G401 (cell line): Measurements from ENCODE around the gene ETS2. TPM values are rescaled to one million over a fixed set of nuclear protein-coding genes. Genes with fewer than 3 reads are reported as not detected.

Experiments used
- DNase-seq: peaks from one replicate; pipeline ENCODE4 v3.0.0-alpha.2; 2015; ENCODE audit warnings: low spot score
- in situ Hi-C: cut with HindIII; loops from 2 replicates; pipeline ENCODE4 v1.10.0; 2016; ENCODE audit warnings: low sequenced_read_pairs, mixed read lengths
- total RNA-seq: library from RNA; depleted of rRNA; stranded (reverse); fragments of >200 nt; shearing (Covaris generic); gene quantifications from 2 replicates; pipeline ENCODE4 v1.2.3, GENCODE V29; 2014

ETS2 gene
- total RNA-seq, 1 experiment from 2014 or later = 1.8 TPM

DNA sequence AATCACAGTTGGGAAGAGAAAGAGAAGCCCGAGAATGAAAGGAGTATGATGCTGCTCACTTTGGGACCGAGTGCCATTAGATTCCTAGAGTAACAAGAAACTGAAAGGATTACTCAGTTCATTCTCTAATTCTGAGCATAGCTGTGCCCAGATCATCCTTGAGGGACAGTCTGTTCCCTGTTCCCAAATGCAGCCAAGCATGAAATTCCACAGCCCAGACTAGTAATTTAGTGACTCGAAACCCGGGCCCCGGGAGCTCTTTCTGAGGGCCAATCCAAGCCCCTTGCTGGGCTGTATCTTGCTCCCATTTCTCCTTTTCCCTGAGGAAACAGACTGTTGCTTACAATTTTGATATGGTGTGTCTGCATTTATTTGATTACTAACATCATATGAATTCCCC, 30.0 kb upstream of the ETS2 start:
- in situ Hi-C loops = no loop called here
- no peak for DNase-seq

GRCh38 chr21:38777015-38777414, 28.7 kb upstream of the ETS2 start:
- in situ Hi-C loops = no loop called here
- no peak for DNase-seq

- in situ Hi-C loops = no loop called here
- DNase-seq = no peak
These were observed 28.2 kb upstream of the ETS2 start for GRCh38 chr21:38777531-38777930.

DNA sequence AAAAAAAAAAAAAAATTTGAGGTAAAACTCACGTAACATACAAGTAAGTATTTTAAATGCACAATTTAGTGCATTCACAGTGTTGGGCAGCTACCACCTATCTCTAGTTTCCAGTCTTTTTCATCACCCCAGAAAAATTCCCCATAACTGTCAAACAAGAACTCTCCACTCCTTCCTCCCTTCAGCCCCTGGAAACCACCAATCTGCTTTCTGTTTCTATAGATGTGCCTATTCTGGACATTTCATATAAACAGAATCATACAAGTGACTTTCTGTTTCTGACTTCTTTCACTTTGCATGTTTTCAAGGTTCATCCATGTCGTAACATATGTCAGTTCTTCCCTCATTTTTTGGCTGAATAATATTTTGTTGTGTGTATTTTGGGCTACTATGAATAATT, 24.9 kb upstream of the ETS2 start:
- DNase-seq = no peak
- in situ Hi-C loops = no loop called here

GRCh38 chr21:38784458-38785266, 21.1 kb upstream of the ETS2 start:
- DNase-seq = no peak
- in situ Hi-C loops = no loop called here

GRCh38 chr21:38785483-38785882, 20.2 kb upstream of the ETS2 start:
- in situ Hi-C loops = no loop called here
- DNase-seq = no peak

- no peak for DNase-seq
- in situ Hi-C loops = no loop called here
These were observed 18.7 kb upstream of the ETS2 start for GRCh38 chr21:38787016-38787415.

DNA sequence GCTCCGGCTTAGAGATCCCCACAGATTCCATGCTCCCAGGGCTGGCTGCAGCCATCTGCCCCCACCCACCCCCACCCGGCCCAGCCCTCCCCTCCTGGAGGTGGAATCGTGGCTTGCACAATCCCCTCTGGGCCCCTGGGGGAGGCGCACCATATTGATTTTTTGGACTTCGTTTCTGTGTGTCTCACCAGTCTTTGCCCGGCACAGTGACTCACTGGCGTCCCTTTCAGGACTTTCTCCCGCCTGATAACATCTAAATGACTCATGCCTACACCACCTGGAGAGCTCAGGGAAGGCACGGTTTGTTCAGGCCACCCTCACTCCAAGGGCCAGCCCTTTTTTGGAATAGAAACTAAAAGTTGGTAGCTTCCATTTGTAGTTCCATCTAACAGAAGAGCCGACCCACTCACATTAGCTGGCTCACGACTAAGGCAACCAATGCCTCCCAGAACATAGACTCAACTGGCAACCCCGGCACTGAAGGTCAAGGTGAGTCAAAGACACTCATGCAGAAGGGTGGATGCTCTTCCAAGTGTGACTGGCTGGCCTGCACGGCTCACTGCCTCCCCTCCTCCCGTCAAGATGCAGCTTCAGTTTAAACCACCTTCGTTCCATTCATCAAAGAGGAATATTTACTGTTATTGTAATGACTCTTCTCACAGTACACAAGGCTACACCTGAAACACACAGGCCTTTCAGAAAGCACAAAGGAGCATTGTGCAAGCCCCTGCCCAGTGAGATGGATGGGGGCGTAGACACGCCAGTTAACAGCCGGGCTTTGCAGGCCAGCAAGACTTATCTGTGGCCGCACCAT, 18.1 kb upstream of the ETS2 start:
- DNase-seq = no peak
- in situ Hi-C loops = no loop called here

GRCh38 chr21:38788275-38788905, 17.3 kb upstream of the ETS2 start:
- DNase-seq = no peak
- in situ Hi-C loops = no loop called here

GRCh38 chr21:38789275-38789674, 16.5 kb upstream of the ETS2 start:
- DNase-seq = no peak
- in situ Hi-C loops = no loop called here

GRCh38 chr21:38790059-38790458, 15.7 kb upstream of the ETS2 start:
- no peak for DNase-seq
- in situ Hi-C loops = no loop called here

DNA sequence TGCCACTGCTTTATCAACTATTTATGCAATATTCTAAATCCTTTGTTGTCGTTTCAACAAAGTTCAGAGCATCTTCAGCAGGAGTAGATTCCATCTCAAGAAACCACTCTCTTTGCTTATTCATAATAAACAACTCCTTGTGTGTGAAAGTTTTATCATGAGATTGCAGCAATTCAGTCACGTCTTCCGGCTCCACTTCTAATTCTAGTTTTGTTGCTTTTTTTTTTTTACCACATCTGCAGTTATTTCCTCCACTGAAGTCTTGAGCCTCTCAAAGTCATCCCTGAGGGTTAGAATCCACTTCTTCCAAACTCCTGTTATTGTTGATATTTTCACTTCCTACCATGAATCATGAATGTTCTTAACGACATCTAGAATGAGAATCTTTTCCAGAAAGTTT, 14.8 kb upstream of the ETS2 start:
- no peak for DNase-seq
- in situ Hi-C loops = no loop called here

- in situ Hi-C loops = no loop called here
- no peak for DNase-seq
These were observed 12.9 kb upstream of the ETS2 start for GRCh38 chr21:38792676-38793459.

DNA sequence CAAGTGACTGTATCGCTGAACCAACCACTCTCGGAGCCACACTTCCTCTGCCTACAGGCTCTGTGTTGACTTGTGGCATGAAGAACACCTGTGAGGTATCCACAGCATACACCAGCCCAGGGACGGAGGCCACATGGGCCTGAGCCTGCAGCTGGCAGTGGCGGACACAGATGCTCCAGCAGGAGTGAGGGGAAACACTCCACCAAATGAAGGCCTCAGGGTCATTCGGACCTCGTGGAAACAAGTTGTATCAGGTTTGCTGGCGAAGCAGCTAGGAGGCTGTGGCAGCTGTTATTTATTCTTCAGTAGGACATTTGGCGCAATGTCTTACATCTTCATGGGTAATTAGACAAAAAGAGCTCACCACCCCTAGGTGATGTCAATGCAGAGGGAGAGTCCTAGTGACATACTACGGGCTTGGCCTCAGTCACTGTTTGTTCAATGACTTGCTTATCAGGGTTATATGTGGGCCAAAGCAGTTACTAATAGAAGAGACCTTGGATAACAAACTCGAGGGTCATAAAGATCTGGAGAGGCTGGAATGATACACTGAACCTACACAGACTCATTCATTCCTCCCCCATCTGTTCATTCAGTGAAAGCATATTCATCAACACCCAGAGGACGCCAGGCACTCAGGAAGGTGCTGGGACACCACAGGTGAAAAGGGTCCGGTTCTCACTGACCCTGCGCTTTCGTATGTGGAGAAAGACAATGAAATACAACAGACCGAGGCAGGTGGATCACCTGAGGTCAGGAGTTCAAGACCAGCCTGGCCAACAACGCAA, 11.6 kb upstream of the ETS2 start:
- no peak for DNase-seq

DNA sequence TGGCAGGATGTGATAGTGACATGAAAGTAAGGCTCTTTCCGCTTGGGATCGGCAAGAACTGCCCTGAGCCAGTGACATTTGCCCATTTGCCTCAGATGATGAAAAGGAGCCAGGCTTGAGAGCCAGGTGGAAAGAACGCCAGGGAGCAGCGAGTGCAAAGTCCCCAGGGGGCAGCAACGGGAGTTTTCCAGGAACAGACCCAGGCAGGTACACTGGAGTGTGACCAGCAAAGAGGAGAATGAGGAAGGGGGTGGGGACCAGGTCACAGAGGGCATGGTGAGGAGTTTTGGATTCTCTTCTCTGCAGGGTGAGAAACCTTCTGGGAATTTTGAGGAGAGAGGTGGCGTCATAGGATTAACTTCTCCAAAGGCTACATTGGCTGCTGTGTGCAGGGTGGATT, 10.8 kb upstream of the ETS2 start:
- in situ Hi-C loops = no loop called here
- no peak for DNase-seq

More for the DNA sequence above, 11.6 kb upstream of the ETS2 start:
- in situ Hi-C loops = no loop called here

- in situ Hi-C loops = no loop called here
- DNase-seq = no peak
These were observed 10.3 kb upstream of the ETS2 start for GRCh38 chr21:38795475-38795874.

DNA sequence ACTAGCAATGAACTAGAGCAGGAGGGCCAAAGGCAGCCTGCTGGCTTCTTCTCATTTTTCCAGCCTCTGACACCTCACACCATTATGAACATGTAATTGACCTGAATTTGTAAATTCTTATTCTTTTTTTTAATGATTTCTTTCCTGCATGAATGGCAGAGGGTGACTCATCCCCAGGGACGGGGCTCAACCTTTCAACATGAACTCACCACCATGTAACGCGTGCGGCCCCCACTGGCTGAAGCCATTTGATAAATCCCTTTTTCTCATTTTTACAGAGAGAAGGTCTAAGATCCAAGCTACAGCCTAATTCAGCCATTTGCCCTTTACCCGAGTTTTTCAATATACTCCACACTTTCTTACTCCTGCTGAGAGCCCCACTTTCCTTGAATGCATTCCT, 9.3 kb upstream of the ETS2 start:
- no peak for DNase-seq
- in situ Hi-C loops = no loop called here

DNA sequence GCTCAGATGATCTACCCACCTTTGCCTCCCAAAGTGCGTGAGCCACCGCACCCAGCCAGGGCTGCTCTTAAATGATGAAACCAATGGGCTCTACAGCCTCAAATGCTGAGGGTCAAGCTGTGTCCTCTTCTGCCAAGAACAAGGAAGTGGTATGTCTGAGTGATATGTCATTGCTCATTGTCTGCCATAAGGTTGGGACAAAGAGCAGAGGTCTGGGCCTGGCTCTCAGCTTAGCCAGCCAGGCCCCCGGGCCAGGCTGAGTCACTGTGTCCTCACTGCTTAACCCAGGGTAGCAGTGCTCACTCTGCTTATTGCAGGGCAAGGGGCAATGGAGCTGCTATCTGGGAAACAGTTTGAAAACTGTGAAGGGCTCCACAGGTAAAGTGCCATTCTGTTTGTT, 8.3 kb upstream of the ETS2 start:
- in situ Hi-C loops = no loop called here
- DNase-seq = no peak

DNA sequence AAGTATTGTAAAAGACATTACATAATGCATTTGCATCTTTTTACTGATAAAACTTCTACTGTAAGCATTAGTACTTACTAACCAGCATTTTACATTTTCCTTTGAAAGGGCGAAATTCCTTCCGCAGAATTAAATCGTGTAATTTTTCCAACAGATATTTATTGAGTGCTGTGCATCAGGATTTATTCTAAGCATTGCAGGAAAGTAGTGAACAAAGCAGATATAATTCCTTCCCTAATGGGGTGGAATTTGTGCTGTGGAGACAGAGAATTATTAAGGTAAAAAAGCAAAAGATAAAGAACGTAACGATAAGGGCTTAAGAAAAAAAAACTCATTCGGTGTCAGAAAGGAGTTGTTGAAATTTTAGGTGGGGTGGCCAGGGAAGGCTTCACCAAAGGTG, 7.6 kb upstream of the ETS2 start:
- in situ Hi-C loops = no loop called here

More for the DNA sequence above, 7.6 kb upstream of the ETS2 start:
- no peak for DNase-seq
